Measurements from ENCODE around the gene PLA2G12A. TPM values are rescaled to one million over a fixed set of nuclear protein-coding genes. Genes with fewer than 3 reads are reported as not detected.

Gene PLA2G12A
- total and polyA plus RNA-seq, 9 of the 15 experiments (the other 6 are each of a cell fraction or from before 2014, with no cell fraction given), result 24.2 to 226 (median 80.5) TPM

- WGBS (ENCODE audit: insufficient coverage, low coverage, missing lambda C conversion rate), result 23% methylated on average over 1 of the region's 1 CpG
- Histone ChIP-seq H3K36me3 (ENCODE audit: control insufficient read depth, insufficient read depth, low read length) (no peaks in the 10 kb centered on the region), H3K9me1 (ENCODE audit: control insufficient read depth, insufficient read depth, low read length) (no peaks in the 10 kb centered on the region), H3K27me3 (ENCODE audit: control insufficient read depth in 2 of 2, insufficient read depth in 2 of 2, low read length in 2 of 2) (no peaks in the 10 kb centered on the region), H2AFZ (ENCODE audit: low read depth, low read length) (no peak overlapping the region), H3K9ac (ENCODE audit: insufficient read depth in 1 of 2, low read depth in 2 of 2, low read length in 2 of 2) (no peak overlapping the region), H3K27ac (ENCODE audit: extremely low read depth, low read depth, low read length) (no peak overlapping the region), H3K79me2 (ENCODE audit: control insufficient read depth, insufficient read depth, low read length) (no peaks in the 10 kb centered on the region), H3K9me3 (replicated peaks; ENCODE audit: control insufficient read depth, insufficient read depth, low read depth, low read length) (no peaks in the 10 kb centered on the region; the same call in 1 of the 2 replicates), H3K4me3 (no peak overlapping the region), H3K4me1 (replicated peaks in 1 of 2; ENCODE audit: control insufficient read depth in 2 of 2, insufficient read depth in 2 of 2, low read length in 2 of 2) (no peaks in the 10 kb centered on the region), H3K4me2 (ENCODE audit: insufficient read depth, low read length) (no peak overlapping the region), H4K20me1 (replicated peaks; ENCODE audit: control insufficient read depth, insufficient read depth, low read length) (no peaks in the 10 kb centered on the region)
- DNase-seq (ENCODE audit: extremely low read depth in 1 of 4, low spot score in 3 of 4) (no peak), FAIRE-seq (no peak), ATAC-seq (peak; percentile 69)
- ChIA-PET CTCF (ENCODE audit: low intra/inter-chr PET ratio) (interaction anchor here (0.7 kb wide), 1 partner anchor 150 kb away, joined by 3 read pairs; no protein-coding TSS in a partner anchor), POLR2A (no interaction called here)
- no TSS peak for BruUV-seq (replicated peaks)
- intact Hi-C loops (cut with micrococcal nuclease) (no loop called here), in situ Hi-C loops (cut with MboI) (no loop called here)
- TF ChIP-seq RAD21 (CRISPR knock-in tag; conservative IDR thresholded peaks at IDR 0.05 in 1 of 2, IDR thresholded peaks at IDR 0.05 in 1 of 2) (0 out of 4 replicates have a peak, but pooled peaks of 1 of the 2 experiments have one; percentile 16), CTCF (IDR thresholded peaks at IDR 0.05 in 2 of 3, conservative IDR thresholded peaks at IDR 0.05 in 1 of 3; ENCODE audit: insufficient read depth in 2 of 3, low read depth in 1 of 3, low read length in 3 of 3) (peak; percentile 15 to 36 (median 20); a peak in 3 of 6 replicates), ZBTB9 (CRISPR knock-in tag; IDR thresholded peaks at IDR 0.05) (no peak), MBD2 (IDR thresholded peaks at IDR 0.05; ENCODE audit: borderline replicate concordance, low read depth) (no peak), PREB (CRISPR knock-in tag; IDR thresholded peaks at IDR 0.05) (no peak), REST (IDR thresholded peaks at IDR 0.05; ENCODE audit: borderline replicate concordance) (peak; percentile 40; the same call in 1 of the 2 replicates), REST (CRISPR knock-in tag; IDR thresholded peaks at IDR 0.05; ENCODE audit: low read depth) (no peak)
Measured at GRCh38 chr4:109676886-109677285, 53.0 kb downstream of the PLA2G12A start.

Measured in K562 (cell line).